Keratinocyte (primary cell): ENCODE data around the gene FAM20C.

Source experiments
- CTCF ChIP-seq, 3 experiments: IDR thresholded peaks in 1 of 3; conservative IDR thresholded peaks in 1 of 3; optimal IDR thresholded peaks in 1 of 3; 2 replicates in 2 of 3; 3 replicates in 1 of 3; pipeline versions ENCODE3 to v1.5.1; 2011; ENCODE audit warnings: low read length in 3 of 3, mild to moderate bottlenecking in 3 of 3, moderate library complexity in 2 of 3, control low read depth in 1 of 3, inconsistent platforms in 1 of 3; ENCODE audit not compliant: insufficient read depth in 2 of 3; ENCODE audit errors: extremely low read depth in 1 of 3
- EZH2 ChIP-seq: IDR thresholded peaks from one replicate; pipeline ENCODE4 v1.6.1; 2012; ENCODE audit warnings: inconsistent platforms, mild to moderate bottlenecking, low read length, moderate library complexity

- TF ChIP-seq CTCF (optimal IDR thresholded peaks at IDR 0.05 in 1 of 3, IDR thresholded peaks at IDR 0.05 in 1 of 3, conservative IDR thresholded peaks at IDR 0.05 in 1 of 3; ENCODE audit: extremely low read depth in 1 of 3, insufficient read depth in 2 of 3, low read length in 3 of 3), result no peak
- TF ChIP-seq EZH2, result no peak
These were observed 84.0 kb downstream of the FAM20C start for GRCh38 chr7:276230-276835.
